ENCODE data around the gene ZNF275. TPM values are rescaled to one million over a fixed set of nuclear protein-coding genes. Genes with fewer than 3 reads are reported as not detected.

ZNF275 gene
- total RNA-seq, 2 experiments from 2014 or later = 14.2 to 14.7 TPM

- H3K27me3 Mint-ChIP-seq = no peaks in the 10 kb centered on the region
- ChIA-PET CTCF (no interaction called here), POLR2A (no interaction called here)
These were observed 66.5 kb downstream of the ZNF275 start for GRCh38 chrX:153400146-153401132.

GRCh38 chrX:153401133-153401764 is 67.3 kb downstream of the ZNF275 start, which contains the start of gene PNMA6E:
Gene PNMA6E, minus strand, starts transcription at chrX:153401350. Its CDS starts 2,501 bp downstream, at chrX:153398849.
- CTCF ChIA-PET = interaction anchor here (1.0 kb wide), 1 partner anchor 369 kb away, joined by 3 read pairs; no protein-coding TSS in a partner anchor
- intact Hi-C loops (cut with micrococcal nuclease) = no loop called here

More at GRCh38 chrX:153400146-153401132, 66.5 kb downstream of the ZNF275 start:
- Mint-ChIP-seq H3K36me3 (ENCODE audit: low read depth) (no peaks in the 10 kb centered on the region), H3K4me3 (no peak overlapping the region), H3K27ac (no peak overlapping the region), H3K9me3 (no peaks in the 10 kb centered on the region), H3K4me1 (ENCODE audit: low read depth) (no peaks in the 10 kb centered on the region)
- DNase-seq = peak; percentile 64
- TF ChIP-seq, protein P1, sequence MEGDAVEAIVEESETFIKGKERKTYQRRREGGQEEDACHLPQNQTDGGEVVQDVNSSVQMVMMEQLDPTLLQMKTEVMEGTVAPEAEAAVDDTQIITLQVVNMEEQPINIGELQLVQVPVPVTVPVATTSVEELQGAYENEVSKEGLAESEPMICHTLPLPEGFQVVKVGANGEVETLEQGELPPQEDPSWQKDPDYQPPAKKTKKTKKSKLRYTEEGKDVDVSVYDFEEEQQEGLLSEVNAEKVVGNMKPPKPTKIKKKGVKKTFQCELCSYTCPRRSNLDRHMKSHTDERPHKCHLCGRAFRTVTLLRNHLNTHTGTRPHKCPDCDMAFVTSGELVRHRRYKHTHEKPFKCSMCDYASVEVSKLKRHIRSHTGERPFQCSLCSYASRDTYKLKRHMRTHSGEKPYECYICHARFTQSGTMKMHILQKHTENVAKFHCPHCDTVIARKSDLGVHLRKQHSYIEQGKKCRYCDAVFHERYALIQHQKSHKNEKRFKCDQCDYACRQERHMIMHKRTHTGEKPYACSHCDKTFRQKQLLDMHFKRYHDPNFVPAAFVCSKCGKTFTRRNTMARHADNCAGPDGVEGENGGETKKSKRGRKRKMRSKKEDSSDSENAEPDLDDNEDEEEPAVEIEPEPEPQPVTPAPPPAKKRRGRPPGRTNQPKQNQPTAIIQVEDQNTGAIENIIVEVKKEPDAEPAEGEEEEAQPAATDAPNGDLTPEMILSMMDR (IDR thresholded peaks at IDR 0.05) = peak; percentile 72
- peak; percentile 80 for ATAC-seq
- intact Hi-C loops (cut with micrococcal nuclease) = no loop called here

More at GRCh38 chrX:153401133-153401764, 67.3 kb downstream of the ZNF275 start, which contains the start of gene PNMA6E:
- no peak within 1 kb of the TSS for H3K4me3 Mint-ChIP-seq
- no peaks in the 10 kb centered on the region for H3K9me3 Mint-ChIP-seq
- H3K27me3 Mint-ChIP-seq = no peaks in the 10 kb centered on the region
- ATAC-seq (no peak), DNase-seq (no peak)
- no peaks in the 10 kb centered on the region for H3K36me3 Mint-ChIP-seq (ENCODE audit: low read depth)
- no peaks in the 10 kb centered on the region for H3K4me1 Mint-ChIP-seq (ENCODE audit: low read depth)
- TF ChIP-seq, protein P1 (IDR thresholded peaks at IDR 0.05) = no peak
- POLR2A ChIA-PET = no interaction called here
- no peak within 1 kb of the TSS for H3K27ac Mint-ChIP-seq

Other genes starting within 250 kb of the ZNF275 start
- gene MAGEA1, start 154.9 kb upstream of the ZNF275 start, total RNA-seq = not detected
- gene PNMA6F, start 12.4 kb upstream of the ZNF275 start, total RNA-seq = not detected
- not detected for gene PNMA6E, start 67.2 kb downstream of the ZNF275 start, total RNA-seq
- 1 to 10 TPM; 1.2 to 1.3 TPM for gene ZFP92, start 77.3 kb downstream of the ZNF275 start, total RNA-seq
- gene TREX2, start 111.9 kb downstream of the ZNF275 start, total RNA-seq = 1 to 10 TPM in 1 of 2 experiments, under 1 TPM in 1; 0.78 to 1.4 TPM
- 10 to 100 TPM; 47.2 to 58.8 TPM for gene HAUS7, start 136.4 kb downstream of the ZNF275 start, total RNA-seq
- not detected for gene BGN, start 160.8 kb downstream of the ZNF275 start, total RNA-seq
- gene ATP2B3, start 183.5 kb downstream of the ZNF275 start, total RNA-seq = not detected